CD4-positive, alpha-beta T cell treated with Interleukin-4 for 1 hour (primary cell): ENCODE data around the gene SERTAD3.
"Not testable (repeated sequence)": the region's sequence is repeated elsewhere in the genome, so short reads cannot be mapped to it uniquely, and the experiment has no call there.

ENCODE experiments used
- DNase-seq, 2 donors: peaks; one replicate each; pipeline ENCODE4 v3.0.0-alpha.2; 2020 to 2022

SERTAD3 gene, protein sequence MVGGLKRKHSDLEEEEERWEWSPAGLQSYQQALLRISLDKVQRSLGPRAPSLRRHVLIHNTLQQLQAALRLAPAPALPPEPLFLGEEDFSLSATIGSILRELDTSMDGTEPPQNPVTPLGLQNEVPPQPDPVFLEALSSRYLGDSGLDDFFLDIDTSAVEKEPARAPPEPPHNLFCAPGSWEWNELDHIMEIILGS

DNA sequence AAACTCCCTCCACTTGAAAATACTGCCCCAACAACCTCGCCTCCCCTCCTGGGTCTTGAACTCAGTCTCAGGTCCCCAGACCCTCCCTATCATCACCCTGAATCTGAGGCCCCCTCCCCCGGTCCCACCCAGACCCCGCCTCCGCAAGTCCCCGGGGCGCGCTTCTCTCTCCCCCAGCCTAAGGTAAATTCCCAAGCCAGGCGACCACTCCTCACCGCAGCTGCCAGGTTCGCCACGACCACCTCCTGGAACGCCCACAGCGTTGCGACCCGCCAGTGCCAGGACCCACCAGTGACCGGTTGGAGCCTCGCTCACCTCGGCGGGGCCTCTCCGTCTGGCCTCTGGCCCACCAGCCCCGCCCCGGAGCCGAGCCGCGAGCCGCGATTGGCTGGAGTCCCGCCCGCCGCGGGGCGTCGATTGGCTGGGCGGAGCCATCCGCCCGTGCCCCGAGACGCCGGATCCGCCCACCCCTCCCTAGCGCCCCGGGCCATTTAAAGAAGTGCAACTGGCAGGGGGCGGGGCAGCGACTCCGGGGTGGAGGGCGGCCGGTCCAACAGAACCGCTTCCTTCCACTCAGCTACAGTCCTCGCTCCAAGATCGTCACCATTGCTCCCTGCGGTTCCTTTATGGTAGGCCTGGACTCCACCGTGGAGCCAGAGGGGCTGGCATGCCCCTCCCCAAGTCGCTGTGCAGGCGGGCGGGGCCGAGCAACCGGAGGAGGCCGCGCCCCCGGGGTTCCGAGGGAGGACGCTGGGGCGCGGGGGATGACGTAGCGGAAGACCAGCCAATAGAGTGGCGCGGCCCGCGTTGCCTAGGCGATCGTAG is at the start of gene SERTAD3:
TSS of gene SERTAD3 (minus strand) at position 336 of the 825 bp plus-strand sequence. CDS start 2,255 bp downstream, outside the sequence.
- peak; percentile 95 to 96 for DNase-seq

DNA sequence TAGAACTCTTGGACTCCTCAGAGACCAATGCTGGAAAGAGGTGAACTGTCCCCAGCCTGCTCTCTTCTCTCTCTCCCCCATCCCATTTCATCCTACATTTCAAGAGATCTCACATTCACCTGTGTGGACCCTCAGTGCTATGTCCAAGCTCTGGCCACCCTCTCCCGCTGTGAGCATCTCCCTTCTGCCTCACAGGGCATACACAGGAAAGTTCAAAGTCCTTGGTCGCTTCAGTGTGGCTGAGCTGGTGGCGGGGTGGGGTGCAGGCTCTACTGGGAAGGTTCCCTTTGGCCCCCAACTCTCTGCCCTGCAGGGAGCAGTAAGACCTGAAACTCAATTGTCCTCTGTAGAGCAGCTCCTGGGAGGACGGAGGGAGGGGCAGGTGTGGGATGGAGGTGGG is 49.6 kb upstream of the SERTAD3 start:
- no peak for DNase-seq

DNA sequence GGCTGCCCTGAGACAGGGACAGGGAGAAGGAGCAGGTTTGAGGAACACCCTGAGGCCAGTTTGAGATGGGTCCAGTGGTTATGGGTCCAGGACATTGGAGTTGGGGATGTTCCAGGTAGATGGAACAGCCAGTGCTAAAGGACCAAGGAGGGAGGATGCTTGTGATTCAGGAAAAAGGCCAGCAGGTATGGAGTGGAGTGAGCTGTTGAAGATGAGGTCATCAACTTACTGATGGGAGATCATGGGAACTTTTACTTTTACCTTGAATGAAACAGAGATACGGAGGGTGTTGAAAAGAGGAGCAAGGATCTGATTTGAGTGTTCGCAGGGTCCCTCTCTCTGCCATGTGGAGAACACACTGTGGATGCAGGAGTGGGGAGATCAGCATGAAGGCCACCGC is 48.1 kb upstream of the SERTAD3 start:
- DNase-seq = no peak

DNA sequence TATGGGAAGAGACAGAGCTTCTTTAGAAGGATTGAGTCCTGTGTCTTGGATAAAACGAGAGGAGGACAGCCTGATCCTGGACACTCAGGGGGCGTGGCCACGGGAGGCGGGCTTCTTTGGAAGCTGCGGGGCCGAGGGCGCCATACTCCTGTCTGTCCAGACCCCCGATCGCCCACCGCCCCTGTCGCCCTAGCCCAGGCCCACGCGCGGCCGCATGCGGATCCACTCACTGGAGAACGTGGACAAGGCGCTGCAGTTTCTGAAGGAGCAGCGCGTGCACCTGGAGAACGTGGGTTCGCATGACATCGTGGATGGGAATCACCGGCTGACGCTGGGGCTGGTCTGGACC is 45.7 kb upstream of the SERTAD3 start:
- DNase-seq = no peak

- DNase-seq = no peak
Observed at GRCh38 chr19:40486017-40486416, 41.9 kb upstream of the SERTAD3 start.

DNA sequence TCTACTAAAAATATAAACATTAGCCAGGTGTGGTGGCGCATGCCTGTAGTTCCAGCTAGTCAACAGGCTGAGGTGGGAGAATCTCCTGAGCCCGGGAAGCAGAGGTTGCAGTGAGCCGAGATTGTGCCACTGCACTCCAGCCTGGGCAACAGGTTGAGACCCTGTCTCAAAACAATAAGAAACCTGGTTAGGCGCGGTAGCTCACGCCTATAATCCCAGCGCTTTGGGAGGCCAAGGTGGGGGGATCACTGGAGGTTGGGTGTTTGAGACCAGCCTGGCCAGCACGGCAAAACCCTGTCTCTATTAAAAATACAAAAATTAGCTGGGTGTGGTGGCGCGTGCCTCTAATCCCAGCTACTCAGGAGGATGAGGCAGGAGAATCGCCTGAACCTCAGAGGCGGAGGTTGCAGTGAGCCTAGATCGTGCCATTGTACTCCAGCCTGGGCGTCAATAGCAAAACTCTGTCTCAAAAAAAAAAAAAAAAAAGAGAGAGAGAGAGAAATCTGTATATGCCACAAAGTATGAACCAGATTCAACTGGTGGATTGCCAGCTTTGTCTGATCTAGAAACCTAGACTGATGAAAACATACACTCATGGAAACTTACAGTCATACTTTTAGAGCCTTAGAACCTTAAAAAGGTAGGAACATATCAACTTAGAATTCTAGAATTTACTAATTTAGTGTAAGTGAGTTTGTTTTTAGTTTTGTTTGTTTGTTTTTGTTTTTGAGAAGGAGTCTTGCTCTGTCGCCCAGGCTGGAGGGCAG is 31.9 kb upstream of the SERTAD3 start:
- not testable (repeated sequence) for DNase-seq

DNA sequence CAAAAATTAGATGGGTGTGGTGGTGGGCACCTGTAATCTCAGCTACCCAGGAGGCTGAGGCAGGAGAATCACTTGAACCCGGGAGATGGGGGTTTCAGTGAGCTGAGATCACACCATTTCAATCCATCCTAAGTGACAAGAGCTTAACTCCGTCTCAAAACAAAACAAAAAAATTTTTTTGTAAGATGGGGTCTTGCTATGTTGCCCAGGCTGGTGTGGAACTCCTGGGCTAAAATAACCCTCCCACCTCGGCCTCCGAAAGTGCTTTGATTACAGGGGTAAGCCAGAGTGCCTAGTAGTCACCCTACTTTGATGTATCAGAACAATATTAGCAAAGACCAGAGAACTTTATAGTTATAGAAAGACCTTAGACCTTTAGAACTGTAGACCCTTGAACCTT is 30.6 kb upstream of the SERTAD3 start:
- DNase-seq = no peak

GRCh38 chr19:40472516-40472915 is 28.4 kb upstream of the SERTAD3 start:
- DNase-seq = no peak

- DNase-seq = no peak
Observed at GRCh38 chr19:40471111-40471510, 27.0 kb upstream of the SERTAD3 start.

GRCh38 chr19:40469011-40469410 is 24.9 kb upstream of the SERTAD3 start:
- no peak for DNase-seq

DNA sequence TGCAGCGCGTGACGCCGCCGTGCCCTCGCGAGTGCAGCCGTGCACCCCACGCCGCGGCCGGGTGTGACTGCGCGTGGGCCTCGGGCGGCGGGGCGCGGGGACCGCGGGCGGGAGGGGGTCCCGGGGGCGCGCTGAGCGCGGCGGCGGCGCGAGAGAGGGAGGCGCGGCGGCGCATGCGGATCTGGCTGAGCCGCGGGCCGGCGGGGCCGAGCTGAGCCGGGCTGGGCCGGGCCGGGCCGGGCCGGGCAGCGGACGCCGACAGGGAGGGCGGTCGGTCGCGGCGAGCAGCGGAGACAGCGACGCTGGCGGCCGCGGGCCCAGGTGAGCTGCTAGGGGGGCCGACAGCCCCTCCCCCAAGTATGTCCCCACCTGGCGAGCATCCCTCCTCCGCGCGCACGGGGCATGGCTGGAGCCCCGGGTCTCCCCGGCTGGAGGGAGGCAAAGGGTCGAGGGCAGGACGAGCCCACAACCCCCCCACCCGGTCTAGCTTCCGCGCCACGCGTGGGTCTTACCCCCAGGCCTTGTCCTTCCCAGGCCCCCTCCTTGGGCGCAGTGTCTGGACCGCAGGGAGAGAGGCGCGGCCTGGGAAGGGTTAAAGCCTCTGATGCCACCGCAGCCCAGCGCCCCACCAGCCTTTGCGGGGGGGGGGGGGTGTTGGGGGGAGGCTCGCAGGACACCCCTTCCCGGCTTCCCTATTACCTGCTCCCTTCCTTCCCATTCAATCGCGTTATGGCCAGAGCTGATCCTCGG is 23.0 kb upstream of the SERTAD3 start, which contains the start of gene SPTBN4:
TSS of gene SPTBN4 (plus strand) at position 17 of the 750 bp plus-strand sequence. CDS start 5,621 bp downstream, outside the sequence.
- no peak for DNase-seq

DNA sequence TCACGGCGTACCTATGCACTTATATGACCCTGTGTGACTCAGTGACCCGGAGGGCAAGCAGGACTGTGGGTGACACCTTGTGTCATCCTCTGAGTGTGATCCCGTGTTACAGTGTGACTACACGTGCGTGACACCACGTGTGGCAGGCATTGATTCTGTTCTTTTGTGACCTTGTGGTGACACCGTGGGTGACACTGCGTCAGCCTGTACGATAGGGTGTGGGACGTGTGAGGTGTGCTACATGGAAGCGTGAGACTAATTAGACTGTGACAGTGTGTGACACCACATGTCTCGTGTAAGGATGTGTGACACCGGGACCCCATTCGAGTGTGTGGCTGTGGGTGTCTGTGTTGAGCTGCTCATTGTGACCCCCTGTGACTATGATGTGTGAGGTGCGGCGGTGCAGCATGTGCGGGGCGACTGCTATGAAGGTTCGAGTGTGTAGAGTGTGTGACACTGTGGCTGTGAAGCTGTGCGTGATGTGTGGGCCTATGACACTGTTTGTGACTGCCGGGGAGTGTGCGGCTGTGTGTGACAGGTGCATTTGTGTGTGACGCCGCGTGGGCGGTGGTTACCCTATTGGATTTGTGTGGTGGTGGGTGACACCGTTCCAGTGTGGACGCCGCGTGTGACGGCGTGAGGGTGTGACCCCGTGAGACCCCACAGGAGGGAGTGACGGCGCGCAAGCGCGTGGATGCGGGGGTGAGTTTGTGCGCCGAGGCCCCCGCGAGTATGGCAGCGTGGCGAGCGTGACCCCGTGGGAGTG is 22.3 kb upstream of the SERTAD3 start:
- DNase-seq = peak; percentile 86 to 88

- peak; percentile 99 to 100 for DNase-seq
Observed at GRCh38 chr19:40465557-40466218, 21.6 kb upstream of the SERTAD3 start, which contains the start of gene BLVRB. Gene BLVRB (minus strand): TSS chr19:40465745. CDS start chr19:40465688, 57 bp downstream.

- peak; percentile 42 to 48 for DNase-seq
Observed at GRCh38 chr19:40465025-40465556, 21.0 kb upstream of the SERTAD3 start.

GRCh38 chr19:40464059-40465024 is 20.2 kb upstream of the SERTAD3 start:
- DNase-seq = peak; percentile 74 to 77

DNA sequence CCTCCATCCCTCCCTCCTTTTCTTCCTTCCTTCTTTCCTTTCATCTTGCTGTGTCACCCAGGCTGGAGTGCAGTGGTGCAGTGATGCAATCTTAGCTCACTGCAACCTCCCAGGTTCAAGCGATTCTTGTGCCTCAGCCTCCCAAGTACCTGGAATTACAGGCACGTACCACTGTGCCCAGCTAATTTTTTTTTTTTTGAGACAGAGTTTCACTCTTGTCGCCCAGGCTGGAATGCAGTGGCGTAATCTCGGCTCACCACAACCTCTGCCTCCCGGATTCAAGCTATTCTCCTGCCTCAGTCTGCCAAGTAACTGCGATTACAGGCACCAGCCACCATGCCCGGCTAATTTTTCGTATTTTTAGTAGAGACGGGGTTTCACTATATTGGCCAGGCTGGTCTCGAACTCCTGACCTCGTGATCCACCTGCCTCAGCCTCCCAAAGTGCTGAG is 19.5 kb upstream of the SERTAD3 start:
- not testable (repeated sequence) for DNase-seq

- DNase-seq = peak in 1 of 2 donors; percentile 35
Observed at GRCh38 chr19:40461669-40462221, 17.6 kb upstream of the SERTAD3 start.

DNA sequence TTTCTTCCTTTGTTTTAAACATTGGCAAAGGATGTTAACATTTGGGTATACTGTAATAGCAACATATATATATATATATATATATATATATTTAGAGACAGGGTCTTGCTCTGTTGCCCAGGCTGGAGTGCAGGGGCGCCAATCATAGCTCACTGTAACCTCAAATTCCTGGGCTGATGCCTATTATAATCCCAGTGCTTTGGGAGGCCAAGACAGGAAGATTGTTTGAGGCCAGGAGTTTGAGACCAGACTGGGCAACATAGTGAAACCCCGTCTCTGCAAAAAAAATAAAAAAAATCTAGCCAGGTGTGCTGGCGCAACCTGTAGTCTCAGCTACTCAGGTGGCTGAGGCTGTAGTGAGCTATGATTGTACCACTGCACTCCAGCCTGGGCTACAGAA is 16.1 kb upstream of the SERTAD3 start:
- DNase-seq = no peak

- no peak for DNase-seq
Observed at GRCh38 chr19:40458597-40458974, 14.5 kb upstream of the SERTAD3 start.
